ENCODE data around the gene GALK2.

Gene GALK2

DNA sequence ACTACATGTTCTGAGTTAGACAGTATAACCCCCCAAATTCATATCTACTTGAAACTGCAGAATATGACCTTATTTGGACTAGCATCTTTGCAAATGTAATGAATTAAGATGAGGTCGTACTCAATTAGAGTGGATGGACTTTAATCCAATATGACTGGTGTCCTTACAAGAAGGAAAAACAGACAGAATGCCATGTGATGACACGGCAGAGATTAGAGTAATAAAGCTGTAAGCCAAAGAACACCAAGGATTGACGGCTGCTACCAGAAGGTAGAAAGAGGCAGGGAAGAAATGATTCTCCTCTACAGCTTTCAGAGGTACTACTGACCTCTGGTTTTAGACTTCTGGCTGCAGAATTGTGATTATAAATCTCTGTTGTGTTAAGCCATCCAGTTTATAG lies 30.3 kb downstream of the GALK2 start:
- TF ChIP-seq TAF1 (IDR thresholded peaks at IDR 0.05; ENCODE audit: borderline replicate concordance, insufficient read depth, low read length) (no peak), POLR2AphosphoS5 (IDR thresholded peaks at IDR 0.05; ENCODE audit: low read depth, low read length) (no peak), SIN3A (IDR thresholded peaks at IDR 0.05; ENCODE audit: borderline replicate concordance, insufficient read depth, low read length) (no peak), FOXP2 (optimal IDR thresholded peaks at IDR 0.05; ENCODE audit: borderline replicate concordance, extremely low read depth, extremely low read length, insufficient read depth) (no peak)
- TF ChIP-seq, protein P1, sequence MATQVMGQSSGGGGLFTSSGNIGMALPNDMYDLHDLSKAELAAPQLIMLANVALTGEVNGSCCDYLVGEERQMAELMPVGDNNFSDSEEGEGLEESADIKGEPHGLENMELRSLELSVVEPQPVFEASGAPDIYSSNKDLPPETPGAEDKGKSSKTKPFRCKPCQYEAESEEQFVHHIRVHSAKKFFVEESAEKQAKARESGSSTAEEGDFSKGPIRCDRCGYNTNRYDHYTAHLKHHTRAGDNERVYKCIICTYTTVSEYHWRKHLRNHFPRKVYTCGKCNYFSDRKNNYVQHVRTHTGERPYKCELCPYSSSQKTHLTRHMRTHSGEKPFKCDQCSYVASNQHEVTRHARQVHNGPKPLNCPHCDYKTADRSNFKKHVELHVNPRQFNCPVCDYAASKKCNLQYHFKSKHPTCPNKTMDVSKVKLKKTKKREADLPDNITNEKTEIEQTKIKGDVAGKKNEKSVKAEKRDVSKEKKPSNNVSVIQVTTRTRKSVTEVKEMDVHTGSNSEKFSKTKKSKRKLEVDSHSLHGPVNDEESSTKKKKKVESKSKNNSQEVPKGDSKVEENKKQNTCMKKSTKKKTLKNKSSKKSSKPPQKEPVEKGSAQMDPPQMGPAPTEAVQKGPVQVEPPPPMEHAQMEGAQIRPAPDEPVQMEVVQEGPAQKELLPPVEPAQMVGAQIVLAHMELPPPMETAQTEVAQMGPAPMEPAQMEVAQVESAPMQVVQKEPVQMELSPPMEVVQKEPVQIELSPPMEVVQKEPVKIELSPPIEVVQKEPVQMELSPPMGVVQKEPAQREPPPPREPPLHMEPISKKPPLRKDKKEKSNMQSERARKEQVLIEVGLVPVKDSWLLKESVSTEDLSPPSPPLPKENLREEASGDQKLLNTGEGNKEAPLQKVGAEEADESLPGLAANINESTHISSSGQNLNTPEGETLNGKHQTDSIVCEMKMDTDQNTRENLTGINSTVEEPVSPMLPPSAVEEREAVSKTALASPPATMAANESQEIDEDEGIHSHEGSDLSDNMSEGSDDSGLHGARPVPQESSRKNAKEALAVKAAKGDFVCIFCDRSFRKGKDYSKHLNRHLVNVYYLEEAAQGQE (IDR thresholded peaks at IDR 0.05; ENCODE audit: insufficient read depth in 1 of 2, low read depth in 2 of 2, low read length in 2 of 2), result no peak

DNA sequence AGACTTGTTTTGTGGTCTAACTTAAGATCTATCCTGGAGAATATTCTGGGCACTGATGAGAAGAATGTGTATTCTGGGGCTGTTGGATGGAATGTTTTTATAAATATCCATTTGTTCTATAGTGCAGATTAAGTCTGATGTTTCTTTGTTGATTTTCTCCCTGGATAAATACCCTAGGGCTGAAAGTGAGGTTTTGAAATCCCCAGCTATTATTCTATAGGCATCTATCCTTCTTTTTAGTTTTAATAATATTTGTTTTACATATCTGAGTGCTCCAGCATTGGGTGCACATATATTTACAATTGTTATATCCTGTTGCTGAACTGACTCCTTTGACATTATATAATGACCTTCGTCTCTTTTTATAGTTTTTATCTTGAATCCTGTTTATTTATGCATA lies 42.9 kb downstream of the GALK2 start:
- TF ChIP-seq FOXP2 (optimal IDR thresholded peaks at IDR 0.05; ENCODE audit: borderline replicate concordance, extremely low read depth, extremely low read length, insufficient read depth) (no peak), POLR2AphosphoS5 (IDR thresholded peaks at IDR 0.05; ENCODE audit: low read depth, low read length) (no peak), SIN3A (IDR thresholded peaks at IDR 0.05; ENCODE audit: borderline replicate concordance, insufficient read depth, low read length) (no peak), TAF1 (IDR thresholded peaks at IDR 0.05; ENCODE audit: borderline replicate concordance, insufficient read depth, low read length) (no peak)
- TF ChIP-seq, protein P1 (IDR thresholded peaks at IDR 0.05; ENCODE audit: insufficient read depth in 1 of 2, low read depth in 2 of 2, low read length in 2 of 2), result no peak

DNA sequence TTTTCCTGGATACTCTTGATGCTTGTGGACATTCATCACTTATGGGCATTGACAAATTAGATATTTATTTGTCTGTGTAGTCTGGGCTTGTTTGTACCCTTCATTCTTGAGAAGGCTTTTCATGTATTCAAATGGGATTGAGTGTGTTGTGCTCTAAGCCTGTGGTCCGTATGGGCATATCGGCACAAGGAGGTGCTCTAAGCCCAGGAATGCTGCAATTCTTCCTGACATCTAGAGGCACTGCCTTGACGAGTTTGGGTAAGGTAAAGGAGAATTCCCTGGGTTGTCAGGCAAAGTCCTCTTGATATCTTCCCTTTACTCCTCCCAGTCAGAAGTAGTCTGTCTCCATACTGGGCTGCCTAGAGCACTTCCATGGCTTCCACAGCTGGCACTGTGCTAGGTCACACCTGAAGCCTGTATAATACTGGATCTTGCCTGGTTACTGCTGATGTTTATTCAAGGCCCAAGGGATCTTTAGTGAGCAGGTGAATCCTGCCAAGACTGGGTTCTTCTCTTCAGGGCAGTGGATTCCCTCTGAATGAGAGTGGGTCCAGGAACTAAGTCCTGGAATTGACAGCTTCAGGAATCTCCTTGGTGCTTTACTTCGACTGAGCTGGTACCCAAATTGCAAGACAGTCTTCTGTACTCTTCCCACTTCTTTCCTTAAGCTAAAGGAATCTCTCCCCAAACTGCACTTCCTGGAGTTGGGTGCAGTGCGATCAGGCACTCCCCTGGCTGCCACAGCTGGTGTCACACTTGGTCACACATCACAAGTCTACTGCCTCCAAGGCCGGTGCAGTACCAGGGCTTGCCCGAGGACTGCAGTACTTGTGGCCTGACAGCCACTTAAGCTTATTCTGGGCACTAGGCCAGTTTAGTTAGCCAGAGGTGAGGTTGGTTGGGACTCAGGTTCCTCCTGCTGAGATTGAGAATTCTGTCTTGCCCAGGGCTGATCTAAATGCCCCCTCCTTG lies 46.0 kb downstream of the GALK2 start:
- no peak for TF ChIP-seq TAF1 (IDR thresholded peaks at IDR 0.05; ENCODE audit: borderline replicate concordance, insufficient read depth, low read length)
- no peak for TF ChIP-seq FOXP2 (optimal IDR thresholded peaks at IDR 0.05; ENCODE audit: borderline replicate concordance, extremely low read depth, extremely low read length, insufficient read depth)
- TF ChIP-seq, protein P1 (IDR thresholded peaks at IDR 0.05; ENCODE audit: insufficient read depth in 1 of 2, low read depth in 2 of 2, low read length in 2 of 2), result no peak
- no peak for TF ChIP-seq POLR2AphosphoS5 (IDR thresholded peaks at IDR 0.05; ENCODE audit: low read depth, low read length)

DNA sequence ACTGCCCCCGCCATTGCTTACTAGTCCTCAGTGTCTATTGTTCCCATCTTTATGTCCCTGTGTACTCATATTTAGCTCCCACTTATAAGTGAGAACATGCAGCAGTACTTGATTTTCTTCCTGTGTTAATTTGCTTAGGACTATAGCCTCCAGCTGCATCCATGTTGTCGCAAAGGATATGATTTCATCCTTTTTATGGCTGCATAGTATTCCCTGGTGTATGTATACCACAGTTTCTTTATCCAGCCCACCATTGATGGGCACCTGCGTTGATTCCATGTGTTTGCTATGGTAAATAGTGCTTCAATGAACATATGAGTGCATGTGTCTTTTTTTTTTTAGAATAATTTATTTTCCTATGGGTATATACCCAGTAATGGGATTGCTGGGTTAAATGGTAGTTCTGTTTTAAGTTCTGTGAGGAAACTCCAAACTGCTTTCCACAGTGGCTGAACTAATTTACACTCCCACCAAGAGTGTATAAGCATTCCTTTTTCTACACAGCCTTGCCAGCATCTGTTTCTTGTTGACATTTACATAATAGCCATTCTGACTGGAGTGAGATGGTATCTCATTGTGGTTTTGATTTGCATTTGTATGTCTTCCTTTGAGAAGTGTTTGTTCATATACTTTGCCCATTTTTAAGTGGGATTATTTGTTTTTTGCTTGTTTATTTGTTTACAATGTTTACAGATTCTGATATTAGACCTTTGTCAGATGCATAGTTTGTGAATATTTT lies 53.7 kb downstream of the GALK2 start:
- TF ChIP-seq TAF1 (IDR thresholded peaks at IDR 0.05; ENCODE audit: borderline replicate concordance, insufficient read depth, low read length) (no peak), POLR2AphosphoS5 (IDR thresholded peaks at IDR 0.05; ENCODE audit: low read depth, low read length) (no peak), SIN3A (IDR thresholded peaks at IDR 0.05; ENCODE audit: borderline replicate concordance, insufficient read depth, low read length) (no peak), FOXP2 (optimal IDR thresholded peaks at IDR 0.05; ENCODE audit: borderline replicate concordance, extremely low read depth, extremely low read length, insufficient read depth) (no peak)
- TF ChIP-seq, protein P1 (IDR thresholded peaks at IDR 0.05; ENCODE audit: insufficient read depth in 1 of 2, low read depth in 2 of 2, low read length in 2 of 2), result no peak
